ENCODE results near the gene DISP2.

DISP2 gene

GRCh38 chr15:40329804-40330203 is 28.2 kb upstream of the DISP2 start:
- DNase-seq = no peak

- no peak for DNase-seq
These were observed 27.6 kb upstream of the DISP2 start for GRCh38 chr15:40330368-40330836.

- DNase-seq = no peak
These were observed 27.0 kb upstream of the DISP2 start for GRCh38 chr15:40331026-40331425.

GRCh38 chr15:40331637-40332036 is 26.4 kb upstream of the DISP2 start:
- no peak for DNase-seq

GRCh38 chr15:40332113-40332781 is 25.8 kb upstream of the DISP2 start:
- no peak for DNase-seq

DNA sequence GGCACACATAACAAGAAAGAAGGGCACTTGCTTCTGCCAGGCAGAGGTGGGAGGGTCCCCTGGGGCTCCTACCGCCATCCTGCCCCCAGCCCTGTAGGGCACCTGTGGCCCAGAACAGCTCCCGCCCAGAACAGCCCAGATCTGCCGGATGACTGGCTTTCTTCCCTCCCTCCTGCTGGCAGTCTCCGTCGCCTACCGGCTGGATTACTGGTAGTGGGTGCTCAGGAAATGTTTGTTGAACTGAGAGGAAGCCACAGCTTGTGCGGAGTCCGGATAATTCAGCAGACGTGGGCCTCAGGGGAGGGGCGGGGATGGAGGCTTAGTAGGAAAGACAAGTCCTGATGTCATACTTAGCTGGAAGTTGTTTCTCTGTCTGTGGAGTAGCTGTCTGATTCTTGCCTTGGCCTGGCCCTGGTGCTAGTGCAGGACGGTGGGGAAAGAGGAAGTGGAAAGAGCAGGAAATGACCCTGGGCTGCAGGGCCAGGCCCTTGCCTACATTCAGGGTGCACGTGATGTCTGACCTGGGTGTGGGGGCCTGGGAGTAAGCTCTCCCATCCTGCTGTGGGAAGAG is 24.0 kb upstream of the DISP2 start:
- peak; percentile 22 for DNase-seq

GRCh38 chr15:40334541-40334940 is 23.5 kb upstream of the DISP2 start:
- DNase-seq = no peak

- no peak for DNase-seq
These were observed 22.9 kb upstream of the DISP2 start for GRCh38 chr15:40334941-40335795.

DNA sequence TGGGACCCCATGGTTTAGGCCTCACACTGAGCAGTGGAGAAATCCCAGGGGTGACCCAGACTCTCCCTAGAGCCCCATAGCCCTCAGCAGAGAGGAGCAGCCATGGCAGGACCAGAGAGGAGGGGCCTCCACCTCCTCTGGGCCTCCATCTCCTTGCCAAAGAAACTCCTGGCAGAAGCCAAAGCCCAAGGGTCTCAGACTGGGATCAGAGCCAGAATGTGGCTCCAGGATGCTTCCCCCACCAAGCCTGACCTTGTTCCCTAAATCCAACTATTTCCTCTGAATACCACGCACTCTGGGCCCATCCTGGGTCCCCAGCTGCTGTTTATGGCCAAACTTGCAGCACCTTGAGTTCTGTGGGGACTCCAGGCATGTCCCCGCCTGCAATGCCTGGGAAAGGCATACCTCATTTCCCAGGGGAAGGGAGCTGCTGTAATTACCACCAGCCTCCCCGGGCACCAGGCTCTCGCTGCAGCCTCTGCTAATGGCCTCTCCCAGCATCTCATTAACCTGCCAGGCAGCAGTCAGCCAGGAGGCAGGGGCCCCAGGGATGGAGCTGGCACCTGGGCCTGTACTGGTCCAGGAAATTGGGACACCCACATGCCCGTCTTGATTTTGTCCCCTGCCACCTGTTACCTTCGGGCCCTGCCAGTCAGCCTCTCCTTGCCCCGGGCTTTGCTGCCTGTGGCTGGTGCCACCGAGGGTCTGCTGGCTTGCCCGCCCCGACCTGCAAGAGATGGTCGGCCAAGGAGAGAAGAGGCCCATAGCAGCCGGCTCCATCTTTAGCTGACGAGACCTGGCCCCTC is 21.9 kb upstream of the DISP2 start:
- peak; percentile 63 for DNase-seq

DNA sequence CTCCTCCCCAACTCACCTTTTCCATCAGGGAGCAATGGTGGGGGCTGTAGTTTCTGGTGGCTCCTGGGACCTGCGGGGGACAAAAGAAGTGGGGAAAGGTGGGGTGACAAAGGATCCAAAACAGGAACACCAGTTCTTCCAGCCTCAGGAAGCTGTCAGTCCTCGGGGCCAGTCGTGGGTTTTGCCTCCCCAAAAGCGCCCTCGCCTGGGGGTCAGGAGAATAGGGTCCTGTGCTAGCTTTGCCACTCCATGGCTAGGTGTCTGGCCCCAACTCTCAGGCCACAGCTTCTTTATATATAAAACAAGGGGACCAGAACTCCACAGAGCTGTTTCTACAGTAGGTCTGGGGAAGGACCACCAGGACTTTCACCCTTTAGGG is 21.3 kb upstream of the DISP2 start:
- no peak for DNase-seq

GRCh38 chr15:40337597-40337996 is 20.4 kb upstream of the DISP2 start:
- DNase-seq = no peak

DNA sequence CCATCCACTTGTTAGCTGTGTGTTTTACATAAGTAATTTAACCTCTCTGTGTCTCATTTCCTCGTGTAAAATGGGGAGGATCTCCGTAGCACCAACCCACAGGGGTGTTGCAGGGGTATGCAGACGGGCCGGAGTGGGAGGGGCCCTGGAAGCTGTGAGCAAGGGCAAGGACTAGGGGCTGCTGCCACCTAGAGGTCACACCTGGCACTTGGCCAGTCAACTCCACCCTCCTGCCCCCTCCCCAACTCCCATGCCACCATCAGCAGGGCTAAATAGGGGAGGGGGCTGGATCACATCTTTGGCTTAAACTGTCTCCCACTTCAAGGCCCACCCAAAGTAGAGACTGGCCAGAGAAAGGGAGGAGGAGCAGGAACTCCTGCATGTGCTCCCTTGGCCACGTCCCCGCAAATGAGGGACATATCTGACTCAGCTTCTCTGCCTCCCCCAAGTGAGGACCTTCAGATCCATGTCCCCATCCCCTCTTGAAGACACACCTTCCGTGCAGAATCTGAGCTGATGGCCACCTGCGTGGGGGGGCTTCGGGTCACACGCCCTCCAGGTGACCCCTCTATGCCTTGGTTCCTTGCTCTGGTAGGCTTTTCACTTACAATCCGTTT is 19.9 kb upstream of the DISP2 start:
- DNase-seq = peak; percentile 46

DNA sequence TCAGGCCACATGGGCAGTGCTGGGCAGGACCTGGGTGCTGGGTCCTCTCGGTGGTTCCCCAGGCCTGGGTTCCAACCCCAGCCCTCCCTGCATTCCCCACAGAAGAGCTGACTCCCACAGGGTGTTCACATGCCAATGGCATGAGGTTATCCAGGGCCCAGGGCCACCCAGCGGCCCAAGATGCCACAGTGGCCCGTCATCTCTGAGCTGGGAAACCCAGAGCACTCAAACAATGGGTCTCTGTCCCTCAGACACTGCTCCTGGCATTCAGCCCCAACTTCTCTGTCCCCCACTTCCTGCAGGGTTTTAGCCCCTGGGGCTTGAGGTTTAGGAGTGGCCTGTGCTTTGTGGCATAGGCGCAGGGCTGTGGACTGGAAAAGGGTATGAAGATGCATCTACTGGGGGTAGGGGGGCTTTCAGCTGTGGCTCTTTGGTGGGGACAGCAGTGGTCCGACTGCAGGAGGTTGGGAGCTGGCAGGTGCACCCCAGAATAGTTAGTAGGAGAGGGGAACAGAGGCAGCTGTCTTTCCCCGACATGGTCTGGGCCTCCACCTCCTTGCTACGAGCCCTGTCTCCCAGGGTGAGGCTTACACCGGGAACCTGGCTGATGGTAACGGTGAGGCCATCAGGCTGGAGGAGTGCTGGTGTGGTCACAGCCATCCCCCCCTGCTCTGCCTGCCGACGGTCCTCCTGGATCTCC is 18.9 kb upstream of the DISP2 start:
- DNase-seq = no peak

DNA sequence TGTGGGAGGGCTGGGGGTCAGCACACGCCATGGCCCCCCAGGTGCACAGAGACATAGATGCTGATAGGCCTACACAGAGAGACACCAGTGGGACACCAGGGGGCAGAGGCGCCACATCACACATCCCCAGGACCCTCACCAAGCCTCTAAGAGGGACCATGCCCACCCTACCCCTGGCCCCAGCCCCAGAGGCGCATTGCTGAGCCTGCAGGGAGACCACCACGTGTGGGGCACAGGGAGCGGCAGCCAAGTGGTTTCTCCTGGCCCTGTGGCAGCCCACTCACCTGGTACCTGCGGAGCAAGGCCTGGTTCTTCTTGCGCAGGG is 18.4 kb upstream of the DISP2 start:
- peak; percentile 44 for DNase-seq

- peak; percentile 69 for DNase-seq
These were observed 17.8 kb upstream of the DISP2 start for GRCh38 chr15:40340038-40340739.

- peak; percentile 69 for DNase-seq
These were observed 17.1 kb upstream of the DISP2 start, which contains the start of gene CCDC9B for GRCh38 chr15:40340740-40341400. CCDC9B (minus strand) TSS chr15:40340939; CDS start chr15:40340819, 120 bp downstream.

DNA sequence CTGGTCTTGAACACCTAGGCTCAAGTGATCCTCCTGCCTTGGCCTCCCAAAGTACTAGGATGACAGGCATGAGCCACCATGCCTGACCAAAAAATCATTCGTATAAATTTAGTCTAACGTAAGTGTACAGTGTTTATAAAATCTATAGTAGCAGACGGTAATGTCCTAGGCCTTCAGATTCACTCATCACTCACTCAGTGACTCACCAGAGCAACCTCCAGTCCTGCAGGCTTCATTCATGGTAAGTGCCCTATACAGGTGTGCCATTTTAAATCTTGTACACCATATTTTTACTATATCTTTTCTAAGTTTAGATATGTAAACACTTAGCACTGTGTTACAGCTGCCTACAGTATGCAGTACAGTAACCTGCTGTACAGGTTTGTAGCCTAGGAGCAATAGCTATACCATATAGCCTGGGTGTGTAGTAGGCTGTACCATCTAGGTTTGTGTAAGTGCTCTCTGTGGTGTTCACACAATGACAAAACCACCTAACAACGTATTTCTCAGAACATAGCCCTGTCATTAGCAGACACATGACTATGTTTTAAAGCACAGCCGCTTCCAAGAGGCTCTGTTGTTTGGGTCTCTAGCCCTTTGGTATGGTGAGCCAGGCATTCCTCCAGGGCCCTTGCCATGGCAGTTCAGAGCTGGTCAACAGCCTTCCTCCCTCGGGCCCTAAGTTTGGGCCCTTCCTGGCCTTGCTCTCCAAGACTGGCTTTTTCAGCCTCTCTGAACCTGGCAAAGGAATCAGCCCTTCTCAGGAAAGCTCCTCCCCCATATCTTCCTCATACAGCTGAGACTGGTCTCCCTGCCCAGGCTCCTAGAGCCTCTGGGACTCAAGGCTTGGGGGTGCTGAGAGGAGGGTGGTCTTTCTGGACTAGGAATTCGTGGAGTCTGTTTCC is 15.4 kb upstream of the DISP2 start:
- no peak for DNase-seq

DNA sequence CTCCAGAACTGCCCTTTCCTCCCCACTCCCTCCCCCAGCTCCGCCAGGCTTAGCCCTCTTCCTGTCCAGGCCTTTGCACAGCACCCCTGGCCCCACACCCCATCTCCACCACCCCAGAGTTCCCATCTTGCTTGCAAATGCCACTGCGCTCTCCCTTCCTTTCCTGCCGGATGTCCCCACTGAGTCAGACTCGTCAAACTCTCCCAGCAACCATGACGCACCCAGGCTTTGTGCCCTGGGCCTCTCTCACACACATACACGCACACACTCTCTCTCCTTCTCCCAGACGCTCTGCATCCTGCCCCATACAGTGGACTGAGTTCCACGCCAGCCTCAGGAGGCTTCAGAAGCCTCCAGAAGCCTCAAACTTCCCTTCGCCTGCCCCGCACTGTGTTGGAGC is 14.5 kb upstream of the DISP2 start:
- DNase-seq = no peak

- DNase-seq = no peak
These were observed 13.8 kb upstream of the DISP2 start for GRCh38 chr15:40344217-40344616.

All from NCI-H1694 treated with DMSO at 0.1 percent for 48 hours (cell line).